Ammon's horn (tissue), 1 donor: Measurements from ENCODE around the gene TTK.

Source experiments
- DNase-seq: peaks from one replicate; pipeline ENCODE4 v3.0.0-alpha.2; 2016; ENCODE audit warnings: low spot score

Gene TTK

DNA sequence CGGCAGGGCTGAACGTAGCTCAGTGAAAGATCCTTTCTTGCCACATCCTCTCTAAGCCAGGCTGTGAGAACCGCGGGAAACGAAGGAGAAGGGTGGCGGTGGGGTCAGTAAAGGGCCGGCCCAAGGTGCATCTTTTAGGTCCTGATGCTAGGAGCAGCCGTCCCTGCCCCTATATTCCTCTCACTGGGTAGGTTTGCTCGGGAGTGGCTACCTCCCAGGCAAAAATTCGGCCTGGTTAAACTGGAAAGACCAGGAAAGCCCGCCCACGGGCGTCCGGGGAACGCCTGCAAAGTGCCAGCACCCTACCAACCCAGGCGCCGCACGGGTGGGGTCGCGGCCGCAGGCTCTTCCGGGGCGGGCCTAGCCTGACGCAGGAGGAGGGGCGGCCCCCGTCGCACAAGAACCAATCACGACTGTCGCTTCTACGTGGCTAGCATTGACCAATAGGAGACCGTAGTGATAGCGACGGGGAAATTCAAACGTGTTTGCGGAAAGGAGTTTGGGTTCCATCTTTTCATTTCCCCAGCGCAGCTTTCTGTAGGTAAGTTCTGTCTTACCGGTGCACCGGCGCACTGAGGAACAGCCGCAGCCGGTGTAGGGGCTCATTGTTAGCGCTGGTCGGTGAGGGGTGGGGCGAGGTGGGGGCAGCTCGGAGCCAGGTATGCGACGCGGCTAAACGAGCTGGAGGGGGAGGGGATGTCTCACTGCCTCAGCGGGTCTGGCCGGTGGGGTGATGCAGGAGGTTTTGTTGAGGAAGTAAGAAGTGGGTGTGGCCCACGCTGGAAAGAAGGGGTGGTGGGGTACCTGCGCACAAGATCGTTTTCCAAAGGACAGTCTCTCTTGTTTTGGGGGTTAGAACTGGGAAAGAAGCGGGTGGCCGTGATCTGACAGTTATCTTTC is at the start of gene TTK:
Gene TTK, plus strand, starts transcription at position 477 of the 900 bp plus-strand sequence. CDS start 1,195 bp downstream, outside the sequence.
- peak; percentile 98 for DNase-seq

GRCh38 chr6:79954849-79955248 is 49.6 kb upstream of the TTK start:
- no peak for DNase-seq

GRCh38 chr6:79964607-79965081 is 39.8 kb upstream of the TTK start:
- DNase-seq, result no peak

DNA sequence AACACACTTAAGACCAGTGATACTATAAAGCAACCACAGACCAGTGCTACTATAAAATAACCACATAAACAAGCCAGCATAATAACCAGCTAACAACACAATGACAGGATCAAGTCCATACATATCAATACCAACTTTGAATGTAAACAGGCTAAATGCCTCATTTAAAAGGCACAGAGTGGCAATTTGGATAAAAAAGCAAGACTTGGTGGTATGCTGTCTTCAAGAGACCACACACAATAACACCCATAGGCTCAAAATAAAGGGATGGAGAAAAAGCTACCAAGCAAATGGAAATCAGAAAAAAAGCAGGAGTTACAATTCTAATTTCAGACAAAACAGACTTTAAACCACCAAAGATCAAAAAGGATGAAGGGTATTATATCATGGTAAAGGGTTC is 37.3 kb upstream of the TTK start:
- DNase-seq, result no peak

DNA sequence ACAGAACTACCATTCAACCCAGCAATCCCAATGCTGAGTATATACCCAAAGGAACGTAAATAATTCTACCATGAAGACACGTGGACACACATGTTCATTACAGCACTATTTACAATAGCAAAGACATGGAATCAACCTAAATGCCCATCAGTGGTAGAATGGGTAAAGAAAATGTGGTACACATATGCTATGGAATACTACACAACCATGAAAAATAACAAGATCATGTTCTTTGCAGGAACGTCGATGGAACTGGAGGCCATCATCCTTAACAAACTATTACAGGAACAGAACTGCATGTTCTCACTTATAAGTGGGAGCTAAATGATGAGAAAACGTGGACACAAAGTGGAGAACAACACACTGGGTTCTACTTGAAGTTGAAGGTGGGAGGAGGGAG is 34.7 kb upstream of the TTK start:
- no peak for DNase-seq

- DNase-seq, result no peak
Observed at GRCh38 chr6:79971193-79971592, 33.3 kb upstream of the TTK start.

DNA sequence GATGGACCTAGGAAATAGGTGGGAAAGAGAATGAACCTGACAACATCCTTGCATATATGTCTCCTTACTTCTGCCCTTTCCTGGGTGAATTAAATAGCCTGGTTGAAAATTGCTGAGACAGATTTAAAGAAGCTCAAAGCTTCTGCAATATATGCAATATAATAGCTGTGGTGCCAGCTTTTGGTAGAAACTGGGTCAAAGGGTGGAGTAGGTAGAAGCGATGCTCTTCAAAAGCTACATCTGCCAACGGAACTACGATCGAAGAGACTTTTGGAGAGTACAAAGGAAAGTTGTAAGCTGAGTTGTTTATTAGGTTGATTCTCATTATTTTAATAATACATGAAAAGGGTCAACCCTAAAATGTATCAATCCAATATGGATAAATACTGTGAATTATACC is 22.8 kb upstream of the TTK start:
- DNase-seq, result no peak

- DNase-seq, result no peak
Observed at GRCh38 chr6:79984261-79984660, 20.2 kb upstream of the TTK start.

DNA sequence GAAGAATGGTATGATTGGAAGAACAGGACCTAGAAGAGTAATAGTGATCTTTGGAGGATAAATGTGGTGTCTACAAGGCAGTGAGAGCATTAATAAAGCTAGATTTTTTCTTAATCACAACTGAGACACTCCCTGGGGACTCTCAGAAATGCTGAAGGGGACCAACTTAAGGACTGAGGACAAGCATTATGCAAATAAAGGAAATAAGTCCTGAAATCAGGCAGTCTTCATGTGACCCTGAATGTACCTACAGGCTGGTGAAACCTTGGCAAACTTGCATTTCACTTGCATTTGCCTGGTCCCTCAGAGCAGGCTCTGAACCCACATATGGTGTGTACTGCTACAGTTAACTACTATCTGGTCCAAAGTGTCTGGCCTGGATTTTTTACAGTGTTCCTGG is 19.3 kb upstream of the TTK start:
- DNase-seq, result no peak

DNA sequence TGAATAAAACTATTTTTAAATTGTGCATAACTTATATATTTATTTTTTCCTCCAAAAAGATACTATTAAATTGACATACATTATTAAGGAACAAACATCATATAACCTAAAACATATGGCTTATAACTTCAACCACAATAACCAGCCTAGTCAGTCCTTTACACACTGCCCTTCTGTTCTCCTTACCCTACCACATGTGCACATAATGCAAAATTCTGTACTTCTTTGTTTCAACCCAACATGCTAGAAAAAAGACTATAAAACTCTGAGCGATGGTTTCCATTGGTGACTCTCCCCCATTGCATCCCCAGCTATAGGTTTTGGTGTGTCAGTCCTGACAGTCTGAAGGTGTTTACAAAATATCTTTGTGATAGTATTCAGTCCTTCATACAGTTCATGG is 14.8 kb upstream of the TTK start:
- no peak for DNase-seq

- no peak for DNase-seq
Observed at GRCh38 chr6:79993012-79993910, 11.2 kb upstream of the TTK start.

DNA sequence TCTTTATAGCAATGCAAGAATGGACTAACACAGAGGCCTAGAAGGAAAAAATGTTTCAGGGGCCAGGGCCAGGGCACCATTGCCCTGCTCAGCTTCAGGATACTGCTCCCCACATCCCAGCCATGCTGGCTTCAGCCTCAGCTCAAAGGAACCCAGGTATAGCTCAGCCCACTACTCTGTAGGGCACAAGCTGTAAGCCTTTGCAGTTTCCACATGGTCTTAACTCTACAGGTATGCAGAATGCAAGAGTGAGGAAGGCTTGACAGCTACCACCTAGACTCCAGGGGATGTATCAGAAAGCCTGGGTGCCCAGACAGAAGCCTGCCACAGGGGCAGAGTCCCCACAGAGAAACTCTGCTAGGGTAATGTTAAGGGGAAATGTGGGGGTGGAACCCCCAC is 10.5 kb upstream of the TTK start:
- DNase-seq, result no peak

GRCh38 chr6:79997728-79998127 is 6.7 kb upstream of the TTK start:
- no peak for DNase-seq

DNA sequence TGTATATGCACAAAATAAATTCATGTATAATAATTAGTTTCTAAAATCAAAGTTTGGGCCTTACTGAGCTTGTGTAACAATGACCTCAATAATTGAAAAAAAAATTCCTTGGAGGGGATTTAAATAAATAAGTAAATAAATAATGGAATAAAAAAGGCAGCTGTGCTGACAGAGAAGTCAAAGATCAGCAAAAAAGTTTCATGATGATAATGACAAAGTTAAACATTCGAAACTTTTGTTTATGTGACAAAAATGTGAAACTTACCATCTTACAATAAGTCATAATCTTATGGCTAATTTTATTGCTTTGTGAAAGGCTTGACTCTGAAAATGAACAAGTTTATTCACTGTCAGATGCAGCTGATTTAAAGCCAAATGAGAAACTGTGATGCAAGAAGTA is 3.1 kb upstream of the TTK start:
- DNase-seq, result no peak

DNA sequence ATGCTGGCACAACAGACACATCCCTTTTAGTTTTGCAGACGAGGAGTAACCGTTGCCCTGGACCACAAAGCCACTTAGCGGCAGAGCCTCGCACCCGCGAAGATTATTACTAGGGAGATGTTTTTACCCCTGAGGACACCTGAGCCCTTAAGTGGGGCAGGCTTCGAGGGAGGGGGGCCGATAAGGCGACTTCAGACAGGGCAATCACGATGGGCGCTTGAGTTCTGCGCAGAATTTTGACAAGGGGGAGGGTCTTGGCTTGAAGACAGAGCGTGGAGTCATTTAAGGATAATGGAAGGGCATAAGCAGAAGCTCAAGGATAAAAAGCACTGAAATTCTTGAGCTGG is 650 bp upstream of the TTK start:
- no peak for DNase-seq

GRCh38 chr6:80005406-80005805 is 957 bp downstream of the TTK start:
- DNase-seq, result no peak

DNA sequence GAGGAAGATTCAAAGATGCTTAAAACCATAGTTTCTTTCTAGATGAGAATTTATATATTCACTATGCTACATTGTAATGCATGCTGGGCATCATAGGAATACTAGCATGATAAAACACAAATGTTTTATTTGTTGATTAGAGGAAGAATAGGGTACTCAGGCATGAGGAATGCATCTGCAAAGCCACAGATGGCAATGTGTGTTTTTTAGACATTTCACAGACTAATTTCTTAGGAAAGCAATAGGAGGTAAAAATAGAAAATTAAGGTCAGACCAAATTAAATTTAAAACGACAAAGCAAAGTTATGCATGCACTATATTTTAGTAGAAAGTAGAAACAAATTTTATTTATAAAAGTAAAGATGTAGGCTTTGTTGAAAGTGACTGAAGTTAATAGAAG is 2.1 kb downstream of the TTK start:
- DNase-seq, result no peak

GRCh38 chr6:80009531-80009930 is 5.1 kb downstream of the TTK start:
- DNase-seq, result no peak

DNA sequence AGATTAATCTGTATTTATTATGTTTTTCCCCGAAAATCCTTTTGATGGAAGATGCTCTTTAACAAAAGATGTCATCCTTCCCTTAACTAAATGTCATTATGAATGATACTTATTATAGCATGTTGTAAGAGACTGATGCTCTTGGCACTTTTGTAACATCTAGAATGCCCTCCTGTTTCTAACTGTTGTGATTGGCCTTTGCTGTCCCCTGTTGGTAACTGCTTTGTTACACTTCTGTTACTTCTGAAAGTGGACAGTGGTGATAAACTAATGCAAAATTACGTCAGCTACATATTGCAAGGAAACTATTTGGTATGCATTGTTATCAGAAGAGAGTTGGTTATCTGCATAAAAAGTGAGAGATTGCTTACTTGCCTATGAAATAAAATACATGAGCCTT is 5.8 kb downstream of the TTK start:
- DNase-seq, result no peak

- no peak for DNase-seq
Observed at GRCh38 chr6:80015839-80016435, 11.5 kb downstream of the TTK start.

DNA sequence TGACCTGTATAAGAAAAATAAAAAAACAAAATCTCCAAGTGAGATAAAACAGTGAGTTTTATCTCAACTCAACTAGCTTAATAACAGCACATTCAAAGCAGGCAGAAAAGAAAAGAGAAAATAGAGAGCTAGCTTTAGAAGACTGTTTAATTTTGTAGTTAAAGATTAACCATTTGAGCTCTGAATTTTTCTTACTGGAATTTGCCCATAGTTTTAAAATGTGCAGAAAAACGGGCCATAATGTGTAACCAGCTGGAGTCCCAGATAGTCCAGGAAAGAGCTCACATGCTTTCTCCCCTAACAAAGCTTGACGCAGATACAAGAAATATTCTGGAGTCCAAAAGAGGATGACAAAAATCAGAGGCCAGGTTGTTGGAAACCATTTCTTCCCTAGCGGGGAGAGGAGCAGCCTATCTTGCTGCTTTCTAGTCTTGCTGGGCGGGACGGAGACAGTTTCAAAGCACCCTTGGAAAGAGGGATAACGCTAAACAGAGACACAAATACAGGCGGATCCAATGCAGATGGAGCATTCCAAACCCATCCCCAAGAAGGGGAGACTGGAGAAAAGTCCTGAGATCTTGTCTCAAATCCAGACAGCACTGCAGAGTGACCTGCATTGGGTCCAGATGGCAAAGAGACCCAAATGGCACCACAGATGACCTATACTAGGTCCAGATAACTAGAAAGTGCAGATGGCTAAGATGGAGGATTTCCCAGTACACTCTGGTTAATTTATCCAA is 16.1 kb downstream of the TTK start:
- no peak for DNase-seq

- no peak for DNase-seq
Observed at GRCh38 chr6:80021131-80021530, 16.7 kb downstream of the TTK start.
